Measurements from ENCODE around the gene GAB1. TPM values are rescaled to one million over a fixed set of nuclear protein-coding genes. Genes with fewer than 3 reads are reported as not detected.

Gene GAB1
- total RNA-seq, 1 experiment from 2014 or later, result 15.3 TPM

- H3K4me1 Mint-ChIP-seq, result peaks cover 13 to 21% of the 10 kb centered on the region in 2 experiments
- no peaks in the 10 kb centered on the region for H3K23me2 ChIP-seq (ENCODE audit: insufficient read length, low read depth, low read length, poor library complexity, severe bottlenecking)
Observed at GRCh38 chr4:143402776-143403552, 66.3 kb downstream of the GAB1 start.

More at GRCh38 chr4:143402776-143403552, 66.3 kb downstream of the GAB1 start:
- Histone ChIP-seq H3K14ac (ENCODE audit: insufficient read depth, low read length) (no peak overlapping the region), H2AFZ (ENCODE audit: low read length) (no peak overlapping the region), H3K79me1 (ENCODE audit: insufficient read depth, low read depth, low read length, poor library complexity, severe bottlenecking) (peaks cover 3% of the 10 kb centered on the region), H3K4ac (ENCODE audit: low read depth, low read length) (no peak overlapping the region), H3T11ph (ENCODE audit: low read length) (no peak overlapping the region), H3K23ac (ENCODE audit: insufficient read length, low read depth, low read length) (no peak overlapping the region), H2BK5ac (ENCODE audit: insufficient read length, low read length) (no peak overlapping the region), H4K20me1 (ENCODE audit: control insufficient read depth, insufficient read depth, insufficient read length) (no peaks in the 10 kb centered on the region), H2BK20ac (ENCODE audit: low read depth, low read length, poor library complexity, severe bottlenecking) (no peak overlapping the region), H2BK120ac (ENCODE audit: low read depth, low read length, poor library complexity, severe bottlenecking) (no peak overlapping the region), H4K91ac (ENCODE audit: insufficient read length, low read depth, low read length) (no peak overlapping the region), H3K4me2 (ENCODE audit: insufficient read depth, insufficient read length, low read length) (no peak overlapping the region), H3K56ac (ENCODE audit: insufficient read length, low read depth, low read length) (no peak overlapping the region), H3K79me2 (ENCODE audit: insufficient read depth, low read length) (no peaks in the 10 kb centered on the region), H3K9me3 (ENCODE audit: control insufficient read depth, low read depth, low read length) (no peaks in the 10 kb centered on the region), H3K4me1 (ENCODE audit: insufficient read depth, low read length) (no peaks in the 10 kb centered on the region), H3K18ac (ENCODE audit: insufficient read length, low read depth, low read length) (no peak overlapping the region), H2BK12ac (ENCODE audit: insufficient read length, low read depth, low read length) (no peak overlapping the region), H2AK5ac (ENCODE audit: insufficient read length, low read length) (no peak overlapping the region), H2BK15ac (ENCODE audit: low read depth, low read length) (no peak overlapping the region), H3K27ac (ENCODE audit: insufficient read length, low read depth, low read length) (no peak overlapping the region), H3K9ac (ENCODE audit: extremely low read depth, insufficient read length, low read length) (no peak overlapping the region), H4K8ac (replicated peaks; ENCODE audit: insufficient read length, low read depth, low read length) (no peak overlapping the region), H4K5ac (ENCODE audit: insufficient read length, low read depth, low read length) (no peak overlapping the region), H3K27me3 (ENCODE audit: insufficient read depth, low read length) (no peaks in the 10 kb centered on the region)
- Mint-ChIP-seq H3K4me3 (no peak overlapping the region), H3K9me3 (no peaks in the 10 kb centered on the region), H3K27me3 (ENCODE audit: low read depth) (no peaks in the 10 kb centered on the region), H3K36me3 (ENCODE audit: insufficient read depth in 1 of 3, low read depth in 3 of 3) (no peaks in the 10 kb centered on the region), H3K27ac (no peak overlapping the region)
- no CpG with 5 or more reads among the region's 4 CpGs for WGBS (ENCODE audit: extremely low coverage, insufficient read length, low lambda C conversion rate)
- DNase-seq, result no peak
- no peak for TF ChIP-seq CTCF (conservative IDR thresholded peaks at IDR 0.05)
